HUDEP-2 (cell line): Measurements from ENCODE around the gene ANKMY2.
"Not testable (repeated sequence)": the region's sequence is repeated elsewhere in the genome, so short reads cannot be mapped to it uniquely, and the experiment has no call there.

ENCODE experiments used
- DNase-seq, 76 experiments: peaks; one replicate each; lab custom pipeline; 2025; ENCODE audit not compliant: unreplicated experiment in 76 of 76; lab: John Stamatoyannopoulos, UW

ANKMY2 gene

GRCh38 chr7:16636555-16637101, 8.9 kb downstream of the ANKMY2 start:
- DNase-seq = no peak

DNA sequence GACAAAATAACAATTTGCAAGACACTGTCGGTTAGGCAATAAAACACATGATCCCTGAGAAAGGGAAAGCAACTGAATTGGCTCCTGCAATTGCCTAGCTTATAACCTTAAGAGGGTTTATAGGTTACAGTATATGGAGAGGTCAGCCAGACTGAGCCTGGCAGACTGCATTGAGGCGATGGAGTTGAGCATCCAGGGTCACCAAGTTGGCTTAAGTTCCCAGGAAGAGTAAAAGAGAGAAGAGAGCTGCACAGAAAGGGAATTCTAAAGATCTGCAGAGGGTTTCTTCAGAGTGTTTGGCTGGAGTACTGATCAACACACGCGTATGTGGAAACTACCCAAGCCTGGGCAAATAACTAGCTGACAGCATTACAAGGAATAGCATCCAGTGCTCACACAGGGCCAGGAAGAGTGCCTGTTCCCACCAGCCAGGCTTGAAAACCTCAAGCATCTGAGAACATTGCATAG, 11.2 kb downstream of the ANKMY2 start:
- DNase-seq = no peak

GRCh38 chr7:16630654-16631053, 14.9 kb downstream of the ANKMY2 start:
- DNase-seq = no peak

- DNase-seq = no peak
Measured at GRCh38 chr7:16627236-16627635, 18.3 kb downstream of the ANKMY2 start.

DNA sequence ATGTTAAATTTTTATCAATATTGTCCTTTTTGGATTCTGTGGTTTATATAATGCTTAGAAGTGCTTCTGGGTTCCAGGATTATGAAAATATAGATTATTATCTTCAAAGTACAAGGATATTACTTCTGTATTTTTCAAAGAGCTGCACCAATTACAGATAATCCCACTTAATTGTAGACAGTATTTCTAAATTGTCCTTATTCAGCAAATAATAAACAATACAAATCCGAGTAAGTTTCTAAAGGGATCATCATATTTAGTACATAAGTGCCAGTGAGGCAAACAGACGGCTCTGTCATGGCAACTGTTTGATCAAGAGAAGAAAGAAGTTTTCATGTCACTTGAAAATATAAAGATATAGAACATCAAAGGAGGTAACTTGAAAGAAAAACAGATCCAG, 19.2 kb downstream of the ANKMY2 start:
- no peak for DNase-seq

- DNase-seq = no peak
Measured at GRCh38 chr7:16619979-16620408, 25.6 kb downstream of the ANKMY2 start.

- DNase-seq = no peak
Measured at GRCh38 chr7:16616542-16616941, 29.0 kb downstream of the ANKMY2 start.

- no peak for DNase-seq
Measured at GRCh38 chr7:16616122-16616521, 29.4 kb downstream of the ANKMY2 start.

DNA sequence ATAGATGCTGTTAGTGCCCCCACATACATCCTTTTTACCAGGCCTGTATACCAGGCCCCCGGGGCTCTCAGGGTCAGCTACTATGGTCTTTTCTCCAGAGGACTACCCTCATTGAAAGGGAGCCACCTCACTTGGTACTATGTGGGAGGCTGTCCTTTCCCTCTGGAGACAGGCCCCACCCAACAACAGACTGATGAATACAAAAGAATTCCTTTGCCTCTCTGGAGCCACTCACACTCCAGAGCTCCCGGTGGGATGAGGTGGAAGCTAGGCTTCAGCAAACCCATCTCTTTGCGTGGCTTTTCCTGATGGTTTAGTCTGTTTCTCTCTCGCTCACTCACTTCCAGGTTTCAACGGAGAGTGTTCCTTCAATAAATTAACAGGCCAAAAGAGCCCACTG, 30.3 kb downstream of the ANKMY2 start:
- no peak for DNase-seq

DNA sequence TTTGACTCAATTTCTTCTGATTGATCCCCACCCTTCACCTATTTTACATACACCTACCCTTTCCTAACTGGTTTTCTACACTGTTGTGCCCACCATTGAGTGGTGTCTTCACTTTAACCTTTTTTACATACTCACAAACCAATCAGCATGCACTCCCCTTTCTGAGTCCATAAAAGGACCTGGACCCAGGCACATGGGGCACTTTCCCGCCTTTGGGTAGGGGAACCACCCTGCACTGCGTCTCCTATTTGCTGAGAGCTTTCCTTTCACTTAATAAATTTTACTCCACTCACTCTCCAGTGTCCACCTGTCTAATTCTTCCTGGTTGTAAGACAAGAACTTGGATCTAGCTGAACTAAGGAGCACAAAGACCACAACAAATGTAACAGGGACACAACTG, 33.8 kb downstream of the ANKMY2 start:
- DNase-seq = no peak

DNA sequence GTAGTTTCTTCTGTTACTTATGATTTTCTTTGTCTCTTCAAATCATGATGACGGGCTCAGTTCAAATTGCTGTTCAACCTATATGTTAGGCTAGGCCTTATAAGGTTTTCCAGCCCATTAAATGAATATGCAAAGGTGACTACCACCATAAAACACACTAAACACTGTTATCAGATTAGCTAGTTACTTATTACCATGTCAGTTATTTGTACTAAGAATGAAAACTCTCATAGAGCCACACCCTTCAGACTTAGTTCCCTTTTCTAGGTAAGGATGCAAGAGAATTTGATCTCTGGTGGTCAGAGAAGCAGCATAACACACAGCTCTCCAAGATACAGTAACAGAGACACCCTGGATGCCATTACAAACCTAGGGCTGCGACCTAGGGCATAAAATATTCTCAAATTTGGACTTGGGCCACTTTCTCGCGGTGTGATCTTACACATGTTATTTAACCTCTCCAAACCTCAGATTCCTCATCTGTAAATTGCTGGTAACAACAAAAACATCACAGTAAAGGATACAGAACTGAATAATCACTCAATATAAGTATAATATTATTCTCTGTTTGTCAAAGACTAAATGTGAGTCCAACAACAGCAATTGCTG, 35.6 kb downstream of the ANKMY2 start:
- DNase-seq = peak in 4 of 76 experiments; percentile 5 to 12 (median 8)

GRCh38 chr7:16606704-16607103, 38.9 kb downstream of the ANKMY2 start:
- DNase-seq = no peak

DNA sequence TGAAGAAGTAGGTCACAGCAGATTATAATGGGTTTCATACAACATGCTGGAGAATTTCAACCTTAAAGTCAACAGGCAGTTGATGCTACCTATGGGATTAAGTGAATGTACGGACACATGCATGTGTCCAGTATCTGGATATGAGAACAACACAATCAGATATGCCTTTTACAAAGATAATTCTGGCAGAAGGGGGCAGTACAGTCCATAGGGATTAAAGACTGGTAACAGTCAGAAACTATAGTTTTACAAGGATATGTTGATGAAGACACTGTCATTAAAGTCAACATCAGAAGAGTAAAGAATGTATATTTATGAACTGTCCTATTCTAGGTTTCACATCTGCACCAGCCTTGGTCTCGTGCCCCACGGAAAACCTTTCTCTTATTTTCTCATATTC, 41.5 kb downstream of the ANKMY2 start:
- DNase-seq = peak in 5 of 76 experiments; percentile 3 to 15 (median 9)

DNA sequence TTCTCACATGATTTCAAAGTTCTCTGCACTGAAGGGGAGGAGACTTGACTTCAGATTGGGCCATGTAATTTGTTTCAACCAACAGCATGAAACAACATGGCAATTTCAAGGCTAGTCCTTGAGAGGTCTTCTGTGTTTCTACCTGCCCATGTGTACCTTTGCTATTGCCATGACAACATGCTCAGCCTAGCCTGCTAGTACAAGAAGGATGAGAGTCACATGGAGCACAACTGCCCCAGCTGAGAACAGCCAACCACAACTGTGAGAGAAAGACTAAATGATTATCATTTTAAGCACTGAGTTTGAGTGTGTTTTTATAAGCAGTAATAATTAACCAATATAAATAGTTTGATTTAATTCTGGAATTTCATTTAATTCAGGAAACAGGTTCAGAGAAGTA, 41.9 kb downstream of the ANKMY2 start:
- DNase-seq = no peak

- no peak for DNase-seq
Measured at GRCh38 chr7:16599860-16600259, 45.7 kb downstream of the ANKMY2 start.

DNA sequence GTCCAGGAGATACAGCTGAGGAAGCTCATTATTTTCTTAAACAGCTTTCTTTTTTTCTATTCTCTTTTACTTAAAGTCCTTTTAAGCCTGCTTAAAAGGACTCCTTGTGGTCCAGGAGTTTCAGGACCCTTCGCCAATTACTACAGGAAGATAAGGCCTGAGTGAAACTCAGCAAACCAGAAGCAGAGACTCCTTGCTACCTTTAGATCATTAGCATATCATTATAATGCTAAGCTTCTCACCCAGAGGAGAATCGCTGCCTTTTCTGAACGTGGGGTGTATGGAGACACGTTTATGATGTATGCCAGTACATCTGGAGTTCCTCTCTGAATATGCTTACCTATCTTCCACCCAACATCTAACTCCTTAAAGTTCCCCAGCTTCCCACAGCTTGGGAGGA, 47.5 kb downstream of the ANKMY2 start:
- no peak for DNase-seq

GRCh38 chr7:16595596-16595995, 50.0 kb downstream of the ANKMY2 start:
- DNase-seq = not testable (repeated sequence)

GRCh38 chr7:16594676-16595075, 50.9 kb downstream of the ANKMY2 start:
- no peak for DNase-seq

GRCh38 chr7:16594061-16594460, 51.5 kb downstream of the ANKMY2 start:
- DNase-seq = no peak

DNA sequence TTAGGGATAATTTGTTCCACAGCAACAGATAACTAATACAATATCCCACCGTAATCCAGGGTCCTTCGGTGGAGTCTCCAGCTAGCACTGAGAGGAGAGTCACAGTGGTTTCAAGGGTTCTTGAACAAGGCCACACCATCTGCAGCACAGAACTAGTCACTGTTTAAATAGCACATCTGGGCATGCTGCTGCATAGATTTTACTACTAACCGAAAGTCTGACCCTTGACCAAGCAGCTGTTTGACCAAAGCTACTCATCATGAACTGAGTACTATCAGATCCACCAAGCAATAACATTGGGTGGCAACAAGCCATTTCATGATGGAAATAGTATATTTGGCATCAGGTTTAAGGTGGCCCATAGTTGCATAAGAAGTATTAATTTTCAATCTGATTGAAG, 53.2 kb downstream of the ANKMY2 start:
- DNase-seq = no peak

GRCh38 chr7:16590424-16590823, 55.1 kb downstream of the ANKMY2 start:
- peak in 12 of 76 experiments; percentile 3 to 31 (median 20) for DNase-seq

DNA sequence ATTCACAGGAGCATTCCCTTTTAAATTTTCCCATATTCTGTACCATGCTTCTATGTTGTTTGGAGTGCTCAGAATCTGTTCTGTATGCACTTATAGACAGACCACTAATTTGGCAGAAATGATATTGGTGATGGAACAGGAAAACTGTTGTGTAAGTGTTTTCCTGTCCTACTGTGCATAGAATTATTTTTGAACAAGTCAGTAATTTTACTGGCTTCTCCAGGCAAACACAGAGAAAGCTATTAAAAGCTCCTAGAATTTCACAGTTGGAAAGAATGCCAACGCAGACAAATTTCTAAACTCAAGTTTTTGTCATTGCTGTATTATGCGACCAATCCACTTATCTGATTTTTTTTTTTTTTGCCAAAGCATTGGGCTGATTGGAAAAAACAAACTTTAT, 55.7 kb downstream of the ANKMY2 start:
- no peak for DNase-seq

- no peak for DNase-seq
Measured at GRCh38 chr7:16587790-16588189, 57.8 kb downstream of the ANKMY2 start.
